C4-2B (cell line): ENCODE data around the gene FOXO3B.
"Not testable (repeated sequence)": the region's sequence is repeated elsewhere in the genome, so short reads cannot be mapped to it uniquely, and the experiment has no call there.

Experiments
- ZFX ChIP-seq: fragments of 450-650 bp; IDR thresholded peaks from 2 replicates; pipeline ENCODE4 v1.6.1; 2017
- TF ChIP-seq, protein P1 (sequence below): fragments of 450-650 bp; conservative IDR thresholded peaks from 2 replicates; pipeline ENCODE4 v1.5.1; 2017; ENCODE audit warnings: mild to moderate bottlenecking

DNA sequence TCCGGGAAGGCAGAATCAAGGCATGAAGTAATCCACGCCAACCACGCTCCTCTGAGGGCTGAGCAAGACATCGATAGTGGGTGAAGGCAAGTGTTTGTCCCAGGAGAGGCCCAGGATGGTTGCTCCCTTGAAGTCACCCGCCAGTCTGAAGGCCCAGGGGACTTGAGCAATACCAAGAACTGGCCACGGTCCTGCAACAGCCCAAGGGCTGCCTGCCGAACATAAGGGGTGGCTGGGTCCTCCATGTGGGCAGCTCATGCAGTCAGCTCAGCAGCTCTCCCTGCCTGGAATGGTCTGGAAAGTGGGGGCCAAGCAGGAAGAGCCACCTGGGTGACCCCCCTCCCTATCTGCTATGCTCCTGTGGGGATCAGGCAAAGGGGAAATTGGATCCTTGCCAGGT, 46.3 kb downstream of the FOXO3B start:
- TF ChIP-seq, protein P1, sequence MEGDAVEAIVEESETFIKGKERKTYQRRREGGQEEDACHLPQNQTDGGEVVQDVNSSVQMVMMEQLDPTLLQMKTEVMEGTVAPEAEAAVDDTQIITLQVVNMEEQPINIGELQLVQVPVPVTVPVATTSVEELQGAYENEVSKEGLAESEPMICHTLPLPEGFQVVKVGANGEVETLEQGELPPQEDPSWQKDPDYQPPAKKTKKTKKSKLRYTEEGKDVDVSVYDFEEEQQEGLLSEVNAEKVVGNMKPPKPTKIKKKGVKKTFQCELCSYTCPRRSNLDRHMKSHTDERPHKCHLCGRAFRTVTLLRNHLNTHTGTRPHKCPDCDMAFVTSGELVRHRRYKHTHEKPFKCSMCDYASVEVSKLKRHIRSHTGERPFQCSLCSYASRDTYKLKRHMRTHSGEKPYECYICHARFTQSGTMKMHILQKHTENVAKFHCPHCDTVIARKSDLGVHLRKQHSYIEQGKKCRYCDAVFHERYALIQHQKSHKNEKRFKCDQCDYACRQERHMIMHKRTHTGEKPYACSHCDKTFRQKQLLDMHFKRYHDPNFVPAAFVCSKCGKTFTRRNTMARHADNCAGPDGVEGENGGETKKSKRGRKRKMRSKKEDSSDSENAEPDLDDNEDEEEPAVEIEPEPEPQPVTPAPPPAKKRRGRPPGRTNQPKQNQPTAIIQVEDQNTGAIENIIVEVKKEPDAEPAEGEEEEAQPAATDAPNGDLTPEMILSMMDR = not testable (repeated sequence)
- TF ChIP-seq ZFX = not testable (repeated sequence)
